Breast epithelium (tissue), 4 donors: ENCODE results near the gene ACTRT2. TPM values are rescaled to one million over a fixed set of nuclear protein-coding genes. Genes with fewer than 3 reads are reported as not detected.

ENCODE experiments used
- DNase-seq, 2 donors: peaks; one replicate each; pipeline ENCODE4 v3.0.0-alpha.2; 2019; ENCODE audit warnings: low spot score in 2 of 2
- H3K27ac ChIP-seq, 2 donors: fragments of 200-600 bp; sonication (generic) in 1 of 2; one replicate each; pipeline ENCODE4 v1.5.1; 2016 to 2019; ENCODE audit warnings: mild to moderate bottlenecking in 1 of 2
- H3K27me3 ChIP-seq, 2 donors: fragments of 200-600 bp; sonication (generic) in 1 of 2; one replicate each; pipeline versions ENCODE4 v1.5.1 to v1.6.0; 2017 to 2019; ENCODE audit warnings: control low read depth in 1 of 2, mild to moderate bottlenecking in 1 of 2
- H3K36me3 ChIP-seq: fragments of 200-600 bp; one replicate; pipeline ENCODE4 v1.5.1; 2019
- H3K4me1 ChIP-seq, 2 donors: fragments of 200-600 bp; sonication (generic); one replicate each; pipeline ENCODE4 v1.5.1; 2016 to 2019; ENCODE audit warnings: control low read depth in 1 of 2
- H3K4me3 ChIP-seq, 3 donors: fragments of 200-600 bp; sonication (generic); 1 replicate in 2 of 3; 2 replicates in 1 of 3; pipeline ENCODE4 v1.5.1; 2016 to 2019; ENCODE audit warnings: mild to moderate bottlenecking in 3 of 3, moderate library complexity in 2 of 3
- H3K9me3 ChIP-seq, 2 donors: fragments of 200-600 bp; sonication (generic) in 1 of 2; one replicate each; pipeline ENCODE4 v1.5.1; 2016 to 2019; ENCODE audit warnings: control low read depth in 1 of 2
- CTCF ChIP-seq, 3 donors: fragments of 450-650 bp; IDR thresholded peaks; one replicate each; pipeline ENCODE4 v1.5.1; 2016 to 2017; ENCODE audit warnings: antibody characterized with exemption in 3 of 3, mild to moderate bottlenecking in 3 of 3, moderate library complexity in 3 of 3
- POLR2A ChIP-seq: fragments of 450-650 bp; IDR thresholded peaks from one replicate; pipeline ENCODE4 v1.6.1; 2016; ENCODE audit warnings: antibody characterized with exemption, mild to moderate bottlenecking, moderate library complexity
- POLR2AphosphoS5 ChIP-seq, 3 donors: sonication (generic); formaldehyde crosslinking; IDR thresholded peaks; one replicate each; pipeline ENCODE4 v1.6.1; 2017; ENCODE audit warnings: antibody characterized with exemption in 3 of 3
- intact Hi-C: fragments of 100-400 bp; cut with DNase I; formaldehyde crosslinking; loops from one replicate; pipeline ENCODE4 v1.15.1; 2023; ENCODE audit warnings: low total_unique reads
- total RNA-seq, 3 donors: library from RNA; depleted of rRNA; stranded (reverse); fragments of >200 nt; gene quantifications; one replicate each; pipeline ENCODE4 v1.1.0, GENCODE V29; 2016

Gene ACTRT2
- total RNA-seq, 3 donors from 2014 or later, result not detected

DNA sequence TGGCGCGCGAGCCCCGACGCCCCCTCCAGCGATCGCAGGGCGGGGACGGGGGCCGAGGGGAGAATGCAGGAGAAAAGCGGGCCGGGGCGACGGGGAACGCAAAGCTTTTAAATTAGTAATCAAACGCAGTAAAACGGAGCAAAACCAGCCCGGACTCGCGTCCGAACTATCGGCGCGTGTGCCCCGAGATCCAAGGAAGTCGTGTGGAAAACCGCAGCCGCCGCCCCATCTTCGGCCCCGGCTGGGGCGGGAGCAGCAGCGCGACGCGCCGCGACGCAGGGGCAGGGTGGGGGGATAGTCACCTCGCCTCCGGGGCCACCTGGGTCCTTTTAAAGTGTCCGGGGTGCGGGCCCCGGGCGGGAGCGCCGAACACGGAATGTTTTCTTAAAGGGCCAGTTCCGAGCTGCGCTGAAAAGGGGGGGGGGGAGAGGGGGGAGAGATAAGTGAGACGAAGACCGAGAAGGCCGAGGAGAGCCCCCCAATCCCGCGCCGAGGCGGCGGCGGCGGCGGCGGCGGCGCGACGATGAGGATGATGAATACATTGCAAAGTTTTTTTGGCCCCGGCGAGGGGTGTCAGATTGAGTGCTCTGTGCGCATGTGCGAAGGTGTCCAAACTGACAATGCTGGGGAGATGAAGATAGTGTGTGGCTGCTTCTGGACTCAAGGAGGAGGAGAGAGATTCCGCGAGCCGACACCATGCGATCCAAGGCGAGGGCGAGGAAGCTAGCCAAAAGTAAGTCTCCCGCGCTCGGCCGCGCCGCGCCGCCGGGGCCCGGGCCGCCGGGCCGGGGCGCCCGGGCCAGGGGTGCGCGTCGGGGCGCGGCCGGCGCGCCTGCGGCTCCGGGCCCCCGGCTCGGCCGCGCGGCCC lies 47.5 kb downstream of the ACTRT2 start, which contains the start of gene PRDM16:
Gene PRDM16, plus strand, starts transcription at position 640 of the 868 bp plus-strand sequence. Its CDS starts 57 bp downstream, at position 697.
- no peak for DNase-seq
- Histone ChIP-seq H3K9me3 (no peaks in the 10 kb centered on the region), H3K36me3 (no peaks in the 10 kb centered on the region), H3K4me1 (peaks cover 2 to 10% of the 10 kb centered on the region in 2 donors), H3K4me3 (peak within 1 kb of the TSS; percentile 71 to 81 (median 74)), H3K27me3 (peaks cover 7 to 91% of the 10 kb centered on the region in 2 donors), H3K27ac (peak within 1 kb of the TSS; percentile 45 to 59)
- intact Hi-C loops, result no loop called here
- TF ChIP-seq CTCF (IDR thresholded peaks at IDR 0.05) (no peak), POLR2AphosphoS5 (IDR thresholded peaks at IDR 0.05) (no peak), POLR2A (no peak)

DNA sequence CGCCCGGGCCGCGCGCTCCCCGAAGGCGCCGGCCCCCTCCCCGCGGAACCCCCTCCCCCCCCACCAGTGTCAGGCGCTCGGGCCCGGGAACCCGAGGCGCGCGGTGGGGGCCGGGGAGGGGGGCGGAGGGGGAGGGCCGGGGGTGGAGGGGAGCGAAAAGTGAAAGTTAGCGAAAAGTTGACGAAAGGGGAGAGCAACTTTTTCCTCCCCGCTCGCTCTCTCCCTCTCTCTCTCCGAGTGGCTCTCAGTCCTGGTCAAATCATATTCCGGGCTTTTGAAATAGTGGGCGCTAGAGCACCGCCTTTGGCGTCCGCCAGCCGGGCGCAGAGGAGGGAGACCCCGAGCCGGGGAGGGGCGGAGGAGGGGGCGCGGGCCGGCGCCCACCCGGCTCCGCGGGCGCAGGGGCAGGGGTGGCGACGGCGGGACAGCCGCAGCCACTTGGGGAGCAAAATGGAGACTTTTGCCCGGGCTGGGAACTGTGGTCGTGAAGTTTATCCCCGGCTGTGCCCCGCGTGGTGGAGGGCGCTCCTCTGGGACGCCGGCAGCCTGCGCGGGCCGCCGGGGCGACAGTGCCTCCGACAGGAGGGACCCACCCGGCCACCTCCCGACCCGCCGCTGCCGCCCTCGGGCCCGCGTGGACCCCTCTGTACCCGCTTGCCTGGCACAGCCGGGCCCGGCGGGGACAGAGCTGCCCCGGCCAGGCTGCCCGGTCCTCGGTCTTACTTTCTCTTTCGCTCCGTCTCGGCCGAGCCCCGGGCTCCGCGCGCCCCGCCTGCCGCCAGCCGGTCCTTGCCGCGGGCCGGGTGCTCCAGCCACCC lies 48.4 kb downstream of the ACTRT2 start:
- DNase-seq, result no peak
- Histone ChIP-seq H3K9me3 (no peaks in the 10 kb centered on the region), H3K36me3 (no peaks in the 10 kb centered on the region), H3K27me3 (peaks cover 7 to 91% of the 10 kb centered on the region in 2 donors), H3K4me3 (peak overlapping the region; percentile 71 to 81 (median 74)), H3K4me1 (peaks cover 0 to 5% of the 10 kb centered on the region in 2 donors), H3K27ac (peak overlapping the region; percentile 45 to 59)
- intact Hi-C loops, result no loop called here
- TF ChIP-seq CTCF (IDR thresholded peaks at IDR 0.05) (no peak), POLR2A (no peak), POLR2AphosphoS5 (IDR thresholded peaks at IDR 0.05) (no peak)

- DNase-seq, result no peak
- Histone ChIP-seq H3K4me3 (peak overlapping the region; percentile 71 to 81 (median 74)), H3K4me1 (peaks cover 0 to 5% of the 10 kb centered on the region in 2 donors), H3K27me3 (peaks cover 4 to 91% of the 10 kb centered on the region in 2 donors), H3K27ac (peak overlapping the region in 1 of 2 donors; percentile 59), H3K9me3 (no peaks in the 10 kb centered on the region), H3K36me3 (no peaks in the 10 kb centered on the region)
- TF ChIP-seq CTCF (IDR thresholded peaks at IDR 0.05) (no peak), POLR2A (no peak), POLR2AphosphoS5 (IDR thresholded peaks at IDR 0.05) (no peak)
- intact Hi-C loops, result no loop called here
These were observed 49.0 kb downstream of the ACTRT2 start for GRCh38 chr1:3070309-3070643.

DNA sequence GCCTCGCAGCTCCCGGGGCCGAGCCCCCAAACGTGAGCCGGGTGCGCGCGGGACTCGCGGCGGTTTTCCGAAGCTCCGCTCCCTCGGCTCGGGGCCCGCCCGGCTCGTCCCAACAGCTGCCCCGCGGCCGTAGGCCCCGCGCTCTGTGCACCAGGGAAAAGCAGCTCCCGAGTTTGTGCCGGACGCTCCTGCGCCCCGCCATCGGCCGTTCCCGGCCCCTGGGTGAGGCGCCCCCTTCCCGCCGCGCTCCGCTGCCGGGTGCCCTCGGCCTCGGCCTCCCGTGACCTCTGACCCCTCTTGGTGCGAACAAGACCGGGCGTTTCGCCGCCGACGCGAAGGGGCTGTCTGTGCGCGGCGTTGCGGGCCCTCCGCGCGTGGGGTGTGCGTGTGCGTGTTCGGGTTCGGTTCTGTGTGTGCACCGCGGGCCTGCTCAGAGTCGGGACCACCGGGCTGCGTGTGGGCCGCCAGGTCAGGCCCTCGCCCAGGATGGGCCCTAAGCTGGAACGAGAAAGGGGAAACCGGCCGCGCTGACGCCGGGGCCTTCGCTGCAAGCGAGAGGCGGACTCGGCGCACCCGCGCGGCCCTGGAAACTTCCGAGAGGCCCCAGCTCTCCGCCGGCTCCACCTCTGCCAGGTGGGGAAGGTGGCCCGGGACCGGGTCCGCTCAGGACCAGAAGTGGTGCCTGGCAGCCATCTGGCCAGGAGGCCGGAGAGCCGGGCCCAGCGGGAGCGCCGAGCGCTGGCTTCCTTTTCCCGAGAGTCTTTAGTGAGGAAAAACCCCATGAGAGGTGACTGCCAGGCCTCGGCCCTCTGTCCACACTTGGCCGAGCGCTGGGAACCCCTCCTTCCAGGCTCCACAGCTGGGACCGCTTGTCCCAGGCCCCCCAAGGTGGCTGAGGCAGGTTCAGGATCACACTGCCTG lies 49.6 kb downstream of the ACTRT2 start:
- peak overlapping the region in 1 of 2 donors; percentile 59 for H3K27ac ChIP-seq
- peaks cover 0 to 5% of the 10 kb centered on the region in 2 donors for H3K4me1 ChIP-seq
- peaks cover 7 to 91% of the 10 kb centered on the region in 2 donors for H3K27me3 ChIP-seq
- H3K36me3 ChIP-seq, result no peaks in the 10 kb centered on the region
- no peaks in the 10 kb centered on the region for H3K9me3 ChIP-seq
- TF ChIP-seq POLR2AphosphoS5 (IDR thresholded peaks at IDR 0.05) (no peak), CTCF (IDR thresholded peaks at IDR 0.05) (no peak), POLR2A (no peak)
- DNase-seq, result no peak
- H3K4me3 ChIP-seq, result peak overlapping the region; percentile 71 to 81 (median 74)
- intact Hi-C loops, result no loop called here
